Heart left ventricle (tissue), 16 donors: ENCODE measurements around the gene MYH6. TPM values are rescaled to one million over a fixed set of nuclear protein-coding genes. Genes with fewer than 3 reads are reported as not detected.
A peak's percentile ranks its signal among the peaks of the same experiment; 100 is the strongest.
"Not testable (repeated sequence)": the region's sequence is repeated elsewhere in the genome, so short reads cannot be mapped to it uniquely, and the experiment has no call there.

Experiments
- ATAC-seq, 4 donors: fragments of 200-7000 bp; cut with Tn5 transposase; one replicate each; pipeline ENCODE4 v1.9.1; 2020 to 2022; ENCODE audit warnings: moderate library complexity in 4 of 4, mild to moderate bottlenecking in 3 of 4, moderate number of reproducible peaks in 1 of 4
- DNase-seq, 5 donors: peaks; one replicate each; pipeline ENCODE4 v3.0.0-alpha.2; 2020
- H3K27ac ChIP-seq, 12 donors: fragments of 200-600 bp; sonication (generic) in 4 of 12; one replicate each; pipeline versions ENCODE4 v1.5.0 to v1.8.0; 2016 to 2022; ENCODE audit warnings: mild to moderate bottlenecking in 2 of 12
- H3K27me3 ChIP-seq, 9 donors: fragments of 200-600 bp; sonication (generic) in 2 of 9; one replicate each; pipeline versions ENCODE4 v1.5.1 to v1.8.0; 2016 to 2022; ENCODE audit warnings: mild to moderate bottlenecking in 3 of 9
- H3K36me3 ChIP-seq, 9 donors: fragments of 200-600 bp; sonication (generic) in 2 of 9; one replicate each; pipeline versions ENCODE4 v1.5.0 to v1.8.0; 2018 to 2022; ENCODE audit warnings: mild to moderate bottlenecking in 2 of 9
- H3K4me1 ChIP-seq, 12 donors: fragments of 200-600 bp; sonication (generic) in 4 of 12; one replicate each; pipeline versions ENCODE4 v1.5.0 to v1.8.0; 2016 to 2022; ENCODE audit warnings: mild to moderate bottlenecking in 3 of 12
- H3K4me3 ChIP-seq, 12 donors: fragments of 200-600 bp; sonication (generic) in 4 of 12; one replicate each; pipeline versions ENCODE4 v1.5.0 to v1.8.0; 2017 to 2022; ENCODE audit warnings: mild to moderate bottlenecking in 9 of 12, moderate library complexity in 4 of 12
- H3K9me3 ChIP-seq, 12 donors: fragments of 200-600 bp; sonication (generic) in 4 of 12; one replicate each; pipeline versions ENCODE4 v1.5.0 to v1.8.0; 2016 to 2022; ENCODE audit warnings: mild to moderate bottlenecking in 1 of 12
- POLR2A ChIP-seq, 2 donors: fragments of 450-650 bp; IDR thresholded peaks; one replicate each; pipeline ENCODE4 v1.6.1; 2017; ENCODE audit warnings: antibody characterized with exemption in 2 of 2, mild to moderate bottlenecking in 2 of 2, moderate library complexity in 2 of 2
- WGBS, 4 donors: extraction: QIAGEN DNeasy Blood & Tissue Kit in 2 of 4; methylation state at CpG; one replicate each; pipeline versions ENCODE4 v1.1.5 to v1.1.7; 2013 to 2018; 5-methylcytosine and 5-hydroxymethylcytosine counted together
- intact Hi-C, 10 donors: fragments of 100-400 bp; cut with DNase I; formaldehyde crosslinking; loops; one replicate each; pipeline versions ENCODE4 v1.11.1 to v1.14.2; 2022
- polyA plus RNA-seq, 2 donors: library from polyadenylated mRNA; stranded (reverse); fragments of 200-250 nt; gene quantifications; one replicate each; pipeline ENCODE4 v1.2.3, GENCODE V29; 2013
- total RNA-seq, 9 donors: library from RNA; depleted of rRNA in 2 of 9; stranded (reverse); fragments of >200 nt in 2 of 9; fragmentation: NEBNext Ultra II Directional in 3 of 9; extraction: Animal tissue kit (Norgen Biotek cat#: 25700) in 3 of 9; gene quantifications; one replicate each; pipeline versions ENCODE4 v1.1.0 to v1.2.4, GENCODE V29; 2016 to 2023
- TF ChIP-seq, protein P1 (sequence below), 12 donors: fragments of 200-600 bp; sonication (generic) in 4 of 12; IDR thresholded peaks; one replicate each; pipeline versions ENCODE4 v1.5.0 to v1.8.0; 2018 to 2022; ENCODE audit warnings: antibody characterized with exemption in 12 of 12, mild to moderate bottlenecking in 5 of 12
- donor health status: ischemic (EF 13 %, LVEDD 7.1; RV severe dilation, severe dysfunction).
- donor health status: healthy with polysubstance abuse.
- donor health status: DM: no; HTN: yes; CAD: no.
- donor health status: DM: no; HTN: no; CAD: no.
- donor health status: ischemic (EF 25% LVEDD 6.9; RV normal size, moderate dysfunction).
- donor health status: ischemic (EF 25% LVEDD 5.7; RV mildly dilated, moderate dysfunction).
- donor health status: healthy.
- donor health status: DM: yes; HTN: yes; CAD: no.
- donor health status: ischemic (EF 35%, LVEDD 5.7; RV mildly dilated, moderate dysfunction).
- donor health status: nonischemic (EF 11% LVEDD 7.7; RV severe dilation, severe dysfunction).
- donor health status: DM: yes; HTN: yes; CAD: no.
- donor health status: PGD.
- donor health status: ischemic (EF 29% LVEDD 5.4; RV normal size, mild dysfunction).
- donor health status: nonischemic (EF 23%, LVEDD 6.1; RV moderate dilation, normal function).

MYH6 gene
- total and polyA plus RNA-seq, 11 donors = 76.8 to 5,104 (median 1,271) TPM

DNA sequence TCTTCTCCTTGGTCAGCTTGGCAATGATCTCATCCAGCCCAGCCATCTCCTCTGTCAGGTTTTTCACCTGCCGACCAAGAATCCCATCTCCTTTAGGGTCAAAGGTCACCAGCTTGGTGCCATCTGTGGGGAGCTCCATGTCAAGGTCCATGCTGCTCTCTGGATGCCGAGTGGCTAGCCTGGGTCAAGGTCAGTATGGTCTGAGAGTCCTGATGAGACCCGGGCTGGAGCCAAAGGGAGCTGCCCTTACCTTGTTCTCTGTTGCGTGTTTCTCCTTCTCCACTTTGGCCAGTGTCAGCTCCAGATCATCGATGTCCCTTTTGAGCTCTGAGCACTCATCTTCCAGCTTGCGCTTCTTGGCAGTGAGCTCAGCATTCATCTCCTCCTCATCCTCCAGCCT lies 15.6 kb upstream of the MYH6 start:
- ATAC-seq (peak in 3 of 4 donors; percentile 1 to 5 (median 2)), DNase-seq (no peak)
- Histone ChIP-seq H3K27me3 (no peaks in the 10 kb centered on the region), H3K9me3 (no peaks in the 10 kb centered on the region), H3K27ac (peak overlapping the region in 3 of 12 donors; percentile 46 to 71 (median 53)), H3K4me1 (peaks cover 0 to 20% (median 0%) of the 10 kb centered on the region in 12 donors), H3K36me3 (peaks cover 0 to 63% (median 43%) of the 10 kb centered on the region in 9 donors), H3K4me3 (peak overlapping the region in 2 of 12 donors; percentile 13 to 14)
- intact Hi-C loops = no loop called here
- TF ChIP-seq POLR2A (IDR thresholded peaks at IDR 0.05) = no peak
- TF ChIP-seq, protein P1, sequence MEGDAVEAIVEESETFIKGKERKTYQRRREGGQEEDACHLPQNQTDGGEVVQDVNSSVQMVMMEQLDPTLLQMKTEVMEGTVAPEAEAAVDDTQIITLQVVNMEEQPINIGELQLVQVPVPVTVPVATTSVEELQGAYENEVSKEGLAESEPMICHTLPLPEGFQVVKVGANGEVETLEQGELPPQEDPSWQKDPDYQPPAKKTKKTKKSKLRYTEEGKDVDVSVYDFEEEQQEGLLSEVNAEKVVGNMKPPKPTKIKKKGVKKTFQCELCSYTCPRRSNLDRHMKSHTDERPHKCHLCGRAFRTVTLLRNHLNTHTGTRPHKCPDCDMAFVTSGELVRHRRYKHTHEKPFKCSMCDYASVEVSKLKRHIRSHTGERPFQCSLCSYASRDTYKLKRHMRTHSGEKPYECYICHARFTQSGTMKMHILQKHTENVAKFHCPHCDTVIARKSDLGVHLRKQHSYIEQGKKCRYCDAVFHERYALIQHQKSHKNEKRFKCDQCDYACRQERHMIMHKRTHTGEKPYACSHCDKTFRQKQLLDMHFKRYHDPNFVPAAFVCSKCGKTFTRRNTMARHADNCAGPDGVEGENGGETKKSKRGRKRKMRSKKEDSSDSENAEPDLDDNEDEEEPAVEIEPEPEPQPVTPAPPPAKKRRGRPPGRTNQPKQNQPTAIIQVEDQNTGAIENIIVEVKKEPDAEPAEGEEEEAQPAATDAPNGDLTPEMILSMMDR (IDR thresholded peaks at IDR 0.05) = no peak
- 43 to 58% (median 53%) methylated on average over 5 to 6 of the region's 6 CpGs for WGBS, 4 donors

DNA sequence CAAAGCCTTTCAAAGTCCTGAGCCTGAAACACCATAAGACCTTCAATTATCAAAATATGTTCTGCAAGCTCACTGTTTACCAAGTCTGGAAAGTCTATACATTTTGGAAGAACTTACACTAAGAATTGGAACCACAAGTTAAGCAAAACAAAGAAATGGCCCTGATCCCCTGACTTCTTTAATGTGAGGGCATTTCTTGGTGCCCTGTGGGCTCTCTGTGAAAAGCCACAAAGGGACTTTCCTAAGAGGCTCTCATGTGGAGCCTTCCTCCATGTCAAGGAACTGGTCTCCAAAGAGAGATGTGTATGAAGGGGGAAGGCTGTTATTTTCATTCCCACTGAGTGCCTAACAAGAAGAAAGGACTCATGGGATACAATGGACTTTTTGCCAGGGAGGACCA lies 13.5 kb upstream of the MYH6 start:
- Histone ChIP-seq H3K27me3 (no peaks in the 10 kb centered on the region), H3K4me1 (peaks cover 0 to 28% (median 0%) of the 10 kb centered on the region in 12 donors), H3K4me3 (peak overlapping the region in 2 of 12 donors; percentile 9 to 19), H3K27ac (peak overlapping the region in 6 of 12 donors; percentile 38 to 72 (median 47)), H3K9me3 (no peaks in the 10 kb centered on the region), H3K36me3 (peaks cover 0 to 83% (median 61%) of the 10 kb centered on the region in 9 donors)
- DNase-seq (no peak), ATAC-seq (no peak)
- TF ChIP-seq, protein P1 (IDR thresholded peaks at IDR 0.05) = no peak
- peak in 1 of 2 donors; percentile 3 for TF ChIP-seq POLR2A (IDR thresholded peaks at IDR 0.05)
- intact Hi-C loops = no loop called here

DNA sequence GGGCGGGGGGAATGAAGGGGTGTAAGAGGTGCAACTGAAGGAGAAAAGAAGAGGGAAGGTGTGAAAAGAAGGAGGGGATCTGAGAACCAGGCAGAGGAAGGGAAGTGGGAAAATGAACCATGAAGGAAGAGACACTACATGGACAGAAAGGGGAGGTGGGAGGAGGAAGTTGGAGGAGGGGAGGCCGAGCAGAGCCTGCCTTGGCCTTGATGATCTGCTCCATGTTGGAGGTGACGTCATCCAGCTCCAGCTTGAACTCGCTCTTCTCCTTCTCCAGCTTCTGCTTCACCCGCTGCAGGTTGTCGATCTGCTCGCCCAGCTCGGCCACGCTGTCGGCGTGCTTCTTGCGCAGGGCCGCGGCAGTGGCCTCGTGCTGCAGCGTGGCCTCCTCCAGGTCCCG lies 11.6 kb upstream of the MYH6 start:
- intact Hi-C loops, H3K9me3 ChIP-seq, H3K27me3 ChIP-seq: not testable (repeated sequence)
- peak in 2 of 4 donors; percentile 0 for ATAC-seq
- H3K4me3 ChIP-seq = peak overlapping the region in 5 of 12 donors; percentile 8 to 32 (median 23)
- H3K4me1 ChIP-seq = peaks cover 0 to 33% (median 0%) of the 10 kb centered on the region in 12 donors
- peak overlapping the region in 7 of 12 donors; percentile 39 to 91 (median 68) for H3K27ac ChIP-seq
- peak in 1 of 5 donors; percentile 13 for DNase-seq
- peaks cover 0 to 95% (median 73%) of the 10 kb centered on the region in 9 donors for H3K36me3 ChIP-seq
- WGBS, 4 donors = 22 to 53% (median 30%) methylated on average over 3 to 8 of the region's 17 CpGs

DNA sequence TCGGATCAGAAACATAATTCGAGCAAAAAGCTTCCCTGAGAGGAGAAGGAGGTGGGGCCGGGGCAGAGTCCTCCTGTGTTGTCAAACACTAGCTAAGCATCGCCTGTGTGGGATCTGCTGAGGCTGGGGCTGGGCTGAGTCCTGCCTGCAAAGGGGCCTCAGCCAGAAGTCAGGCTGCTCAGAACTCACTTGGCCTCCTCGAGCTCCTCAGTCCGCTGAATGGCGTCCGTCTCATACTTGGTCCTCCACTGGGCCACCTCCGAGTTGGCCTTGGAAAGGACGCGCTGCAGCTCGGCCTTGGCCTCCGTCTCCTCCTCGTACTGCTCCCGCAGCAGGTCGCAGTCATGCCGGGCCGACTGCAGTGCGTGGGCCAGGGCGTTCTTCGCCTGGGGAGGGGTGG lies 9.9 kb upstream of the MYH6 start:
- H3K27me3 ChIP-seq = no peaks in the 10 kb centered on the region
- peaks cover 0 to 33% (median 0%) of the 10 kb centered on the region in 12 donors for H3K4me1 ChIP-seq
- H3K9me3 ChIP-seq = no peaks in the 10 kb centered on the region
- peak in 1 of 4 donors; percentile 0 for ATAC-seq
- peaks cover 0 to 97% (median 84%) of the 10 kb centered on the region in 9 donors for H3K36me3 ChIP-seq
- H3K27ac ChIP-seq = peak overlapping the region in 9 of 12 donors; percentile 13 to 91 (median 60)
- TF ChIP-seq, protein P1 (IDR thresholded peaks at IDR 0.05) = no peak
- TF ChIP-seq POLR2A (IDR thresholded peaks at IDR 0.05) = no peak
- intact Hi-C loops = no loop called here
- no peak for DNase-seq
- WGBS, 4 donors = 55 to 68% (median 60%) methylated on average over 15 to 21 of the region's 21 CpGs
- peak overlapping the region in 5 of 12 donors; percentile 11 to 32 (median 12) for H3K4me3 ChIP-seq

DNA sequence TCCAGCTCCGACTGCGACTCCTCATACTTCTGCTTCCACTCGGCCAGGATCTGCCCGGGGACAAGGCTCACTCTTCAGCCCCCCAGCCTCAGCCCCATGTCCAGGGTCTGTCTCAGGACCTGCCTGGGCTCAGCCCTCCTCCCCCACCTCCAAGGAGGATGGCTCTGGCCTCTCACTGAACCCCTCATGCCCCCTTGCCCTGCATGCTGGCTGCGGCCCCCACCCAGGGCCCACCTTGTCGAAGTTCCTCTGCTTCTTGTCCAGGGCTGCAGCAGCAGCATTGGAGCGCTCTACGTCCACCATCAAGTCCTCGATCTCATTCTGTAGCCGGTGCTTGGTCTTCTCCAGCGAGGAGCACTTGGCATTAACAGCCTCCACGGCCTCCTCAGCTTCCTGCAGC lies 9.2 kb upstream of the MYH6 start:
- ATAC-seq = peak in 1 of 4 donors; percentile 3
- 44 to 54% (median 52%) methylated on average over 11 to 12 of the region's 12 CpGs for WGBS, 4 donors
- Histone ChIP-seq H3K27ac (peak overlapping the region in 8 of 12 donors; percentile 13 to 91 (median 64)), H3K36me3 (peaks cover 0 to 97% (median 80%) of the 10 kb centered on the region in 9 donors), H3K4me1 (peaks cover 0 to 32% (median 0%) of the 10 kb centered on the region in 12 donors), H3K4me3 (peak overlapping the region in 2 of 12 donors; percentile 12 to 24)
- H3K27me3 ChIP-seq, intact Hi-C loops, H3K9me3 ChIP-seq: not testable (repeated sequence)
- peak in 1 of 5 donors; percentile 61 for DNase-seq
